WTC11 (cell line): ENCODE measurements around the gene AGBL5.

Experiments used
- CREB1 ChIP-seq: sonication (generic); formaldehyde crosslinking; IDR thresholded peaks from 2 replicates; pipeline ENCODE4 v1.8.0; 2023; ENCODE audit warnings: mild to moderate bottlenecking, missing genetic modification reagents
- NR2C2 ChIP-seq: sonication (generic); formaldehyde crosslinking; IDR thresholded peaks from 2 replicates; pipeline ENCODE4 v1.8.0; 2022; ENCODE audit warnings: mild to moderate bottlenecking, missing genetic modification reagents
- TCF7 ChIP-seq: sonication (generic); formaldehyde crosslinking; IDR thresholded peaks from 2 replicates; pipeline ENCODE4 v1.8.0; 2022; ENCODE audit warnings: mild to moderate bottlenecking, low read depth, missing genetic modification reagents, moderate library complexity
- ZNF416 ChIP-seq: fragments of 250-450 bp; sonication (Bioruptor Pico); IDR thresholded peaks from 2 replicates; pipeline ENCODE4 v1.9.0; 2021; ENCODE audit warnings: mild to moderate bottlenecking, inconsistent platforms

DNA sequence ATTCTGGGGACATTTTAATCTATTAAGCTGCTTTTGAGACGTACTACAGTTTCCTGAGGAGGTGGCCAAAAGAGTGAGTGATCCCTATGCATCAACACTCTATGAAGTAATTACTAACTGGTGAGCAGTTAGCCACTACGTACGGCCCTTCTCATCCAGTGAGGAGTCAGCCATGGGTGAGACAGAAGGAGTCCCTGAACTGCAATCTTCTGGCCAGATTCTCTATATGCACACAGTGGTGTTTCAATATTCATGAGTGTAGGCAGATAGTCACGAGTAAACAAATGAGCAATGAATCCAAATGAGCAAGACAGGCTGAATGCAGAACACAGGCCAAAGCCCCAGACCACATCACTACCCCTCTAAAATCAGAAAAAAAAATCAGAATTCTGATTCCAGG is 48.5 kb upstream of the AGBL5 start:
- no peak for TF ChIP-seq CREB1 (CRISPR knock-in tag)
- no peak for TF ChIP-seq ZNF416
- no peak for TF ChIP-seq TCF7
- no peak for TF ChIP-seq NR2C2 (CRISPR knock-in tag)
